Measurements from ENCODE around the gene ACAP3.

The ACAP3 gene

GRCh38 chr1:1284221-1285101, 23.3 kb downstream of the ACAP3 start:
- DNase-seq, result no peak

- DNase-seq, result no peak
These were observed 23.9 kb downstream of the ACAP3 start for GRCh38 chr1:1283821-1284220.

DNA sequence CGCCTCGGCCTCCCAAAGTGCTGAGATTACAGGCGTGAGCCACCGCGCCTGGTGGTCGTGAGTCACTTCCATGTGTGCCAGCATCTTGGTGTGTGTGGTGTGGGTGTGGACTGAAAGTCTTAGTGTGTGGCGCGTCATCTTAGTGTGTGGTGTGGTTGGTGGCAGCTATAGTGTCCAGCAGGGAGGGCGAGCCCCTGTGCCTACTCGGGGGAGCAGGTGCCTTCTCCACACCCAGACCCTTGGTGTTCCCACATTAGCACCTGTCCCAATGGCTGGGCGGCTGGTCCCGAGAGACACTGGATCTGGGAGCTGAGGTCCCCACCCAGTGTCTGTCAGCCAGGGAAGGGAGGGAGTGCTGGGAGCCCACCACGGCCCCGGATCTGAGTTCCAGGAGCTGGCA, 24.7 kb downstream of the ACAP3 start:
- no peak for DNase-seq

GRCh38 chr1:1281533-1282321, 26.0 kb downstream of the ACAP3 start:
- DNase-seq, result no peak

- DNase-seq, result no peak
These were observed 26.8 kb downstream of the ACAP3 start for GRCh38 chr1:1280782-1281481.

GRCh38 chr1:1279028-1279427, 28.7 kb downstream of the ACAP3 start:
- no peak for DNase-seq

DNA sequence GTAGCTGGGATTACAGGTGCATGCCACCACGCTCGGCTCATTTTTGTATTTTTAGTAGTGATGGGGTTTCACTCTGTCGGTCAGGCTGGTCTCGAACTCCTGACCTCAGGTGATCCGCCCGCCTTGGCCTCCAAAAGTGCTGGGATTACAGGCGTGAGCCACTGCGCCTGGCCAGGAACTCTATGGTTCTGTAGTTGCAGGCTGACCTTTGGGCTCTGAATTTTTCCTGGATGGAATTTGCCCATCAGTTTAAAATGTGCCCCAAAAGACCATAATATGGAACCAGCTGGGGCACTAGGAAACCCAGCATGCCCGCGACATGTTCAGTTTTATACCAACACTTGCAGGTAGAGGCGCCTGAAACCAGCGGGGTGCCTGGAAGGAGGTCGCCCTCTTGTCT, 29.1 kb downstream of the ACAP3 start:
- no peak for DNase-seq

GRCh38 chr1:1275836-1276235, 31.9 kb downstream of the ACAP3 start:
- DNase-seq, result no peak

GRCh38 chr1:1274931-1275431, 32.7 kb downstream of the ACAP3 start:
- no peak for DNase-seq

- no peak for DNase-seq
These were observed 33.3 kb downstream of the ACAP3 start for GRCh38 chr1:1274299-1274930.

GRCh38 chr1:1273512-1274298, 34.0 kb downstream of the ACAP3 start, which contains the start of gene UBE2J2:
UBE2J2 (minus strand) TSS chr1:1273854; CDS start chr1:1267992, 5,862 bp downstream.
- peak; percentile 93 for DNase-seq

DNA sequence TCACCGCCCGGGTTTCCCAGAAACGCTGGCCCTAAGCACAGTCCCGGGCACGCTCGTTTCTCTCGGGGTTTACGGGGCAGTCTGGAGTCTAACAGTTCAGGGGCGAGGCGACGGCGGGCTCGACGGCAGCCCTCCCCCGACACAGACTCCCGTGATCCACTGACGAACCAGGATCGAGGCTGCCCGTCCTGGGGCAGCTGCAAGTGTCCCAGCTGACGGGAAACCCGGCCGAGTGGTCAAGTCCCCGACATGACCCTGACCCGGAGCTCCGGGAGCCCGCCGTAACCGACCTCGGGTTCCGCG, 34.6 kb downstream of the ACAP3 start:
- DNase-seq, result no peak

- DNase-seq, result no peak
These were observed 35.2 kb downstream of the ACAP3 start for GRCh38 chr1:1272341-1273208.

DNA sequence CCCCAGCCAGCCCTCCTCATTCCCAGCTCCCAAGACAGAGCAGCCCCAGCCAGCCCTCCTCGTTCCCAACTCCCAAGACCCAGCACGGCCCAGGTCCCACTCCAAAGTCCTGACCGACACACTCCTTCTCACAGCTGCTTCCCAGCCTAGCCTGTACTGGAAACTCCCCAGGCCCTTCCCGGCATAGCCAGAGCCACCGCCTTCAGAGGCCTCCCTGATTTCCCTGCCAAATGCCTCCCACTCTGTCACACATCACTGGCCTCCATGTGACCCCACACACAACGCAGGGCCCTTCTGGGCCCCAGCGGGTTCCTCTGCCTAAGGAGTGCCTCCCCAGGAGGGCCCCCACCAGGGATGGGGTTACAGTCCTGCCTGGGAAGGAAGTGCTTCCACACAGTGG, 36.9 kb downstream of the ACAP3 start:
- no peak for DNase-seq

DNA sequence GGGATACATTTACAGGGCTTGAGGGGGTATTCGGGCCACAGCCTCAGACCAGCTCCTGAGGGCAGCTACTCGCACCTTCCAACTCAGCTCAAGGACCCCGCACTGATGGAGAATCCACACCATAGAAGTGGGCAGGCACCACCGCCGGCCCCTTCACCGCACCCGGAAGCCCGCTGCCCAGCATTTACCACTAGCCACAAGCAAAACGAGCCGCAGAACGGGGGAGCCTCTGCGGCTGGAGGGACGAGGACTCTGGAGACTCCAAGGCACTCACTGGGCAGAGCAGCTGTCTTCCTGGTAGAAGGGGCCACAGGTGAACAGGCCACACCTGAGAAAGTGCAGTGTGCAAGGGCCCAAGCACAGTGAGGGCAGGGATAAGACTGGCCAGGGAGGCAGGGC, 39.4 kb downstream of the ACAP3 start:
- DNase-seq, result no peak

DNA sequence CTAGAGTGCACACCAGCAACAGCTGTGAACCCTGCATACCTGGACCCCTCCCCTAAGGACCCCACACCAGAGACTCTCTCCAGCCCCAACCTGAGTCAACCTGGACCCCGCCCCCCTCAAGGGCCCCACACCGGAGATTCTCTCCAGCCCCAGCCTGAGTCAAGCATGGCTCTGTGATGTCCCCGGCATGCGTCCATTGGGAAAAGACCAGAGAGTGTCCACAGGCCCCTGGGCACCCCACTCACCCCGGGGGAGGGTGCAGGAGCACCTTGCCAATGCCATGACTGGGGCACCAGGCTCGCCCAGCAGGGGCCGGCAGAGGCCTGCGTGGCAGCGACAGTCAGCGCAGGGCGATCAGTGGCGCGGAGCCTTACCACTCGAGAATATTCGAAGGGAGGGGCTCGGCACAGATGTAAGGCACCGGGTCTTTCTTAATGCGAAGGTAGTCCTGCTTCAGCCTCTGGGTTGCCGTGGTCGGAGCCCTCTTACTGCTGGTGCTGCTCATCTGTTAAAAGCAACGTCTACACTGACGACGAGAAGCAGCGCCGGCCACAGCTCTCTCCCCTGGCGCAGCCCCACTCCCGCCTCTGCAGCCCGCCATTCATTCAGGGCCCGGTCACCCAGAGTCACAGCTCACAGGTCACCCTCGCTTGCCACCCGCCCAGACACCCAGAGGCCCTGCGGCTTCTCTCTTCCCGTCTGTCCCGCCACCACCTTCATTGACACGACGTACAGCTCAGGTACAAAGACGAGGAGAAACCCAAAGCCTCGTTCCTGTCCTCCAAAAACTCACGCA, 40.0 kb downstream of the ACAP3 start:
- DNase-seq, result no peak

DNA sequence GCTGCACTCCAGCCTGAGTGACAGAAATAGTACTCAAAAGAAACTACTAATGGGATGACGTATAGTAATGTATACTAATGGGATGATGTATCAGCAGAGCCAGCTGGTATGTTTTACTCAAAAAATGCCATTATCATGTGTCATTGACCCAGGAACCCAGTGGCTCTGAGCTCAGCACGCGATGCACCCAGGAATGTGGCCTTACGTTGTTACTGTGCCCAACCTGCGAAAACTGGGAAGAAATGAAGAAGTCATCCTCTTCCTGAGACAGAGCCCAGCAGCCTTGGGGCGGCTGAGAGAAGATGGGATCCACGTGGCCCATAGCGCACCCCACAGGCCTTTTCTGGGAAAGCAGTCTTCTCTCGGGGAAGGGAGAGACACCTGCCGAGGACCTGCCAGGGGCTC, 42.9 kb downstream of the ACAP3 start:
- DNase-seq, result no peak

- DNase-seq, result no peak
These were observed 43.7 kb downstream of the ACAP3 start for GRCh38 chr1:1264026-1264425.

DNA sequence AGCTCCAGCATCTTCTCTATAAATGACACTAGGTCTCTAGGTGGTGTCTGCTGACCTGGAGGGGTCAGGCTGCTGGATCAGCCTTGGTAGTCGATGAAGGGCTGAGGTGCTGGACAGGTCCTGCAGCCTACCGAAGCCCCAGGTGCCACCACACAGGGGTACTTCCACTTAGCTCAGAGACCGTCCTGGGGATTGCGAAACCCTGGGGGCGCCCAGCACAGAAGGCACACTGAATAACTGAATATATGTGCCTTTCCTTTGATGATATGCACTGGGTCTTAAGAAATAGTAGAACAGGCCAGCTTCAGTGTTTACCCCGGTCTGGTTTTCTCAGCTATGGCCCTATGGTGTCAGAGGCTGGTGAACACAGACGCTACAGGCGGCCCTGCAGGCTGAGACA, 45.0 kb downstream of the ACAP3 start:
- DNase-seq, result no peak

- no peak for DNase-seq
These were observed 45.7 kb downstream of the ACAP3 start for GRCh38 chr1:1262071-1262470.

Measured in CD4-positive, alpha-beta T cell treated with Interleukin-10 for 1 hour (primary cell).